NCI-H226 (cell line): ENCODE measurements around the gene LENG9.
"Not testable (repeated sequence)": the region's sequence is repeated elsewhere in the genome, so short reads cannot be mapped to it uniquely, and the experiment has no call there.

Experiments
- DNase-seq: peaks from one replicate; pipeline ENCODE4 v3.0.0-alpha.2; 2015

LENG9 gene

GRCh38 chr19:54477650-54478049 is 14.1 kb upstream of the LENG9 start:
- DNase-seq = no peak

DNA sequence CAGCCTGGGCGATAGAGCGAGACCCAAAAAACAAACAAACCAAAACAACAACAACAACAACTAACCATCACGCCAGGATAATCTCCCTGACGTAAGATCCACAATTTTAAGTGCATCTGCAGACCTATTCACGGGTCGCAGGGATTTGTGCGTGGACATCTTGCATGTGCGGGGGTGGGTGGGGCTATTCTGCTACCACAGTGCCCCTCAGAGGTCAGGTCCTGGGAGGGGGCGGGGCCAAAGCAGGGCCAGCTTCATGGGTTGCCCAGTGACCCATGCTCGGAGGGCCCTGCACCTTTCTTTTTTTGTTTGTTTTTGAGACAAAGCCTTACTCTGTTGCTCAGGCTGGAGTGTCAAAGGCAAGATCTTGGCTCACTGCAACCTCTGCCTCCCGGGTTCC is 12.1 kb upstream of the LENG9 start:
- DNase-seq = no peak

DNA sequence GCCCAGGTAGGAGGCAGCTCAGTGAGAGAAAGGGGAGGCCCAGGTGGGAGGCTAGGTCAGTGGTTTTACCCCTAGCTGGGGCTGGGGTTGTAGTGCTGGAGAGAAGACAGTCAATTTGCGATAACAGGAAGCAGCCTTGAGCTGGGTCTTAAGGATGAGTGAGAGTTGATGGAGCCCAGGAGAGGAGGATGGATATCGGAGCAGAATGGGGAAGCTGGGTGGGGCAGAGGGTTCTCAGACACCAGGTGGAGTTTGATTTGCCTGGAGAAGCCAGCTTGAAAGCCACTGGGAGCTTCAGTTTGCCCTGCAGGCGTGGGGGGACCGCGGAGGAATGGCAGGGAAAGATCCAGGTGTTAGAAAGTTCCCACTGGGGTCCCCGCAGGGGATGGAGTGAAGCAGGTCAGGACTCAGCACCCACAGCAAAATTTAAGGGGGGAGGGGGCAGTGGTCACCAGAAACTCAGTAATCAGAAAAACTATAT is 10.4 kb upstream of the LENG9 start:
- no peak for DNase-seq

DNA sequence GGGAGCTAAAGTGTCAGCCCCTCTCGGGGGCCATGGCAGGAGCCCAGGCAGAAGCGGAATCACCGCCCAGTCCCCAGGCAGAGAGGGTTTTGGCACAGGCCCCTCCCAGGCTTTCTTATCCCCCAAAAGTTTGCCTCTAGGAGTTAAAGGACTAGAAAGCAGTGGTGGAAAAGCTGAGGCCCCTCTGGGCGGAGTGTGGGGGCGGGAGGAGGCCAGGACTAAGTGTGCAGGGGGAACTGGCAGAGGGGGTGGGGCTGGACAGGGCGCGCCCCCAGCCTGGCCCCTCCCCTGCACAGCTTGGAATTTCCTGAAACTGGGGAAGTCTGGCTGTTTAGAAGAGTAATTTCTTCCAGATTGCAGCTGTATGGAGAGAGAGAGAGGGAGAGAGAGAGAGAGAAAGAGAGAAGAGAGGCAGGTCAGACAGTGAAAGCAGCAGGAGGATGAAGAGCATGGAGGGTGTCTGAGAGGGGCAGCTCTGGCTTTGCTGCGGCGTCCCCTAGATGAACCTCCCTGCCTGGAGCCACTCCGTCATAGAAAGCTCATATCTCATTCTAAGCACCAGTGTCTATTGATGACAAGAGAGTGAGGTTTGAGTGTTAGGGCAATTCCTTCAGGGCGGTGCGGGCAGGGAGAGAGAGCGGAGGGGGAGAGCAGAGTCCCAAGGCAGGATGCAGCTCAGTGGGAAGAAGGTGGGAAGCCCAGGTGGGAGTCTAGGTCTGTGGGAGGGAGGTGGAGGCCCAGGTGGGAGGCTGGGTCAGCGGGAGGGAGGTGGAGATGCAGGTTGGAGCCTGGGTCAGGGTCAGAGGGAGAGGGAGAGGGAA is 9.7 kb upstream of the LENG9 start, which contains the start of gene CDC42EP5:
TSS of gene CDC42EP5 (minus strand) at position 226 of the 821 bp plus-strand sequence. CDS start 7,749 bp downstream, outside the sequence.
- DNase-seq = peak; percentile 72

- DNase-seq = no peak
These were observed 7.6 kb upstream of the LENG9 start for GRCh38 chr19:54470991-54471782.

DNA sequence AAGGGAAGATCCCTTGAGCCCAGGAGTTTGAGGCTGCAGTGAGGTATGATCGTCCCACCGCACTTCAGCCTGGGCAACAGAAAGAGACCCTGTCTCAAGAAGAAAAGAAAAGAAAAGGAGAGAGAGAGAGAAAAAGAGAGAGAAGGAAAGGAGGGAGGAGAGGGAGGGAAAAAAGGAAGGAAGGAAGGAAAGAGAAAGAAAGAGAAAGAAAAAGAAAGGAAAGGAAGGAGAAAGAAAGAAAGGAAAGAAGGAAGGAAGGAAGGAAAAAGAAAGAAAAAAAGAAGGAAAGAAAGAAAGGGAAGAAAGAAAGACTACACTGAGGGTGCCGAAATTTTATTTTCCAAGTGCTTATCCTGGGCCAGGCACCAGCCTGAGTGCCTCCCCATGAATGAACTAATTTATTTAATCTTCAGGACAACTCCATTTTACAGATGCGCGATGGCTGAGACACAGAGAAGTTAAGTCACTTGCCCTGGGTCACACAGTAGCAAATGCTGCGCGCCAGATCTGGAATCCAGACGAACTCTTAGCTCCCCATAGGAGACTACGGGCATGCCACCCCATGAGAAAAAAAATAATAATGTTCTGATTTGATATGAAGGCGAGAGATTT is 6.8 kb upstream of the LENG9 start:
- no peak for DNase-seq

DNA sequence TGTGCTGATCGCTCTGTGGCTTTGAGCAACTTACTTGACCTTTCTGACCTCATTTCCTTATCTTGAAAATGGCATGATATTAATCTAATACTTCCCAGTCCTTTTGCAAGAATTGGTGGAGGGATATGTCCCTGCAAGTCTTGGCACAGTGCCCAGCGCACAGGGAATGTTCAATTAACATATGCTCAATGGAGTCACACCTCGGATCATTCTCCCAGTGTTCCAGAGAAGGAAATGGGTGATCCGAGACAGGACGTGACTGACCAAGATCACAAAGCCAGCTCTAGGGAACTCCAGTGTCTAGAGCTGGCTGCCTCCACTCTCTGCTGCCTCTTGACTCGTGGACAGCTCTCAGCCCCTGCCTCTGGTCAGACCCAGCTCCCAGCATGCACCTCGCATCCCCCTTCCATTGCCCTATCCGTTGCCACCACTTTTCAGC is 5.9 kb upstream of the LENG9 start:
- no peak for DNase-seq

- DNase-seq = not testable (repeated sequence)
These were observed 2.5 kb upstream of the LENG9 start for GRCh38 chr19:54466110-54466480.

GRCh38 chr19:54465426-54466109 is 2.0 kb upstream of the LENG9 start:
- DNase-seq = no peak

- DNase-seq = peak; percentile 93
These were observed 1.2 kb upstream of the LENG9 start for GRCh38 chr19:54464630-54465425.

DNA sequence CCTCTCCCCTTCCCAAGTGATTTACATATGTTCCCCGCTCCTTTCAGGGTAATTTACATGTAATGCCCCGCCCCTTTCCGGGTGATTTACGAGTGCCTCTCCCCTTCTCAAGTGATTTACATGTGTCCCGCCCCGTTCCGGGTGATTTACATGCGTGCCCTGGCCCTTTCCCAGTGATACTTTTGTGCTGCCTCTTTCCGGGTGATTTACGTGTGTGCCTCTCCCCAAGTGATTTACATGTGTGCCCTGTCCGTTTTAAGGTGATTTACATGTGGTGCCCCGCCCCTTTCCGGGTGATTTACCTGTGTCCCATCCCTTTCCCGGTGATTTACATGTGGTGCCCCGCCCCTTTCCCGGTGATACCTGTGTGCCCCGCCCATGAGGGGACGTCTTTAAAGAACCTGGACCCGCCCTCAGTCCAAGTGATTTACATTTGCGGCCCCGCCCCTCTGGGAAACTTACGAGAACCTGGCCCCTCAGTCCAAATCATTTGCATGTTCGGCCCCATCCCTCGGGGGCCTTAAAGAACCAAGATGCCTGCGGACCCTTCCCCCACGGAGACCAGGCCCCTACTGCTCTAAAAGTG is 559 bp upstream of the LENG9 start:
- peak; percentile 93 for DNase-seq

GRCh38 chr19:54462655-54463530 is 685 bp downstream of the LENG9 start:
- DNase-seq = peak; percentile 39

DNA sequence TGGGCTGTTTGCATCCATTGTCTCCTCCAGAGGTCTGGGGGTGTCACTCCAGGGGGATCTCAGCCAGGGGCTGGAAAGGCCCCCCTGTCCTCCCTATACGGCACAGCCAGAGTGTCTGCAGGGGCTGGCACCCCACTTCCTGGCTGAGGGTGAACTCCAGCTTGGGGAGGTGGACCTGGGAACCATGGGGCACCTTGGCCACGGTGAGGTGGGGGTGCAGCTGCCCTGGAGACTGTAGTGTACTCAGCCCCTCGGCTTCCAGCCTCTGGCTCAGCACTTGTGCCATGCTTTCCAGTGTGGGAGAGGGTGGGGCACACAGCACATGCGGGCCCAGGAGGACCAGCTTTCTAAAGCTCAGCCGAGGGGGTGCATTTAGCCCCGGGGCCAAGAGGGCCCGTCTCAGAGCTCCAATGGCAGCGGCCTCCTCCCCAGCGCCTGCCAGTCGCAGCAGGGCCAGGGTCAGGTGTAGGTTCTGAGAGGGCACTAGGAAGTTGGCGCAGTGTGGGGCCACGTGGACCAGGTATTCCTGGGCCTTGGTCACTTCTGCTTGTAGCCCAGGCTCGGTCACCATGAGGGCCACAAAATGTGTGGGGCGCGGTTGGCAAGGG is 1.4 kb downstream of the LENG9 start:
- DNase-seq = no peak

GRCh38 chr19:54461613-54462012 is 2.0 kb downstream of the LENG9 start:
- no peak for DNase-seq

- DNase-seq = no peak
These were observed 2.4 kb downstream of the LENG9 start for GRCh38 chr19:54461210-54461609.

- no peak for DNase-seq
These were observed 3.2 kb downstream of the LENG9 start for GRCh38 chr19:54460230-54461005.

- no peak for DNase-seq
These were observed 4.0 kb downstream of the LENG9 start for GRCh38 chr19:54459282-54460229.
